Pons (tissue), 1 donor: ENCODE measurements around the gene CAPN3.
"Not testable (repeated sequence)": the region's sequence is repeated elsewhere in the genome, so short reads cannot be mapped to it uniquely, and the experiment has no call there.

Experiments
- DNase-seq: peaks from one replicate; pipeline ENCODE4 v3.0.0-alpha.2; 2016; ENCODE audit warnings: low spot score

CAPN3 gene

GRCh38 chr15:42359249-42359648 is at the start of gene CAPN3:
CAPN3 (plus strand) TSS chr15:42359501; CDS start chr15:42359806, 305 bp downstream.
- DNase-seq: no peak

- DNase-seq: no peak
Observed at GRCh38 chr15:42313463-42313862, 45.8 kb upstream of the CAPN3 start.

GRCh38 chr15:42314818-42315217 is 44.5 kb upstream of the CAPN3 start:
- DNase-seq: no peak

GRCh38 chr15:42315521-42315920 is 43.8 kb upstream of the CAPN3 start:
- no peak for DNase-seq

- not testable (repeated sequence) for DNase-seq
Observed at GRCh38 chr15:42316282-42316805, 43.0 kb upstream of the CAPN3 start.

DNA sequence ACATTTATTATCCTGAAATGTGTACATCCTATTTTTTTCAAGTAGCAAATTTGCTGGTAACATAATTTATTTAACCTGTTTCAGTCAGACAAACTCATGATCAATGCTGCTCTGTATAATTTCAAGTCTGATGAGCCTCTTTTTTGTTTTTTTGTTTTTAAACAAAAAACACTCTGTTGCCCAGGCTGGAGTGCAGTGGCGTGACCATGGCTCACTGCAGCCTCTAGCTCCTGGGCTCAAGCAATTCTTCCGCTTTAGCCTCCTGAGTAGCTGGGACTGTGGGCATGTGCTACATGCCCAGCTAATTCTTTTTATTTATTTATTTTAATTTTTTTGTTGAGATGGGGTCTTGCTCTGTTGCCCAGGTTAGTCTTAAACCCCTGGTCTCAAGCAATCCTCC is 40.1 kb upstream of the CAPN3 start:
- DNase-seq: no peak

DNA sequence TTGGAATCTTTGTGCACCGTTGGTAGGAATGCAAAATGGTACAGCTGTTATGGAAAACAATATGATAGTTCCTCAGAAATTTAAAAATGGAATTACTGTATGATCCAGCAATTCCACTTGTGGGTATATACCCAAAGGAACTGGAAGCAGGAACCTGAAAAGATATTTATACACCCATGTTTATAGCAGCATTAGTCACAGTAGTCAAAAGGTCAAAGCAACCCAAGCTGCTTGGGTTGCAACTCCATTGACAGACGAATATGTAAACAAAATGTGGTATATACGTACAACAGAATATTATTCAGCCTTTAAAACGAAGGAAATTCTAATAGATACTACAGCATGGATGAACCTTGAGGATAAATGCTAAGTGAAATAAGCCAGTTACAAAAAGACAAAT is 35.0 kb upstream of the CAPN3 start:
- DNase-seq: no peak

- peak; percentile 54 for DNase-seq
Observed at GRCh38 chr15:42329161-42329560, 30.1 kb upstream of the CAPN3 start.

DNA sequence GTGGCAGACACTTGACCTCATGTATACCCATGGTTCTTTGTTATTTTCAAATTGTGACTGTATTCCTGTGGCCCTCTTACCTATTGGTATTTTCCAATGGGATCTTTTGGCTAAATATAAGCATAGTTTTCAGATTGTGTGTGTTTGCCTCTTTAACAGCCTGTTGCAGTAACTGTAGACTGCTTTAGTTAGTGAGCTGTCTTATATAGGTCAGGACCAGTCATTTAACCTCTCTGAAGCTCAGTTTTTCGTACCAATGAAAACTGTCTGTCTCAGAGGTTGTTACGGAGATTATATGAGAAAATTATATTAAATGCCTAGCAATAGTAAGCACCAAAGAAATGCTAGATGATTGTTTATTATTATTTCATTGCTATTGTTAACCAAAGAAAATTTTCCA is 29.3 kb upstream of the CAPN3 start:
- DNase-seq: no peak

DNA sequence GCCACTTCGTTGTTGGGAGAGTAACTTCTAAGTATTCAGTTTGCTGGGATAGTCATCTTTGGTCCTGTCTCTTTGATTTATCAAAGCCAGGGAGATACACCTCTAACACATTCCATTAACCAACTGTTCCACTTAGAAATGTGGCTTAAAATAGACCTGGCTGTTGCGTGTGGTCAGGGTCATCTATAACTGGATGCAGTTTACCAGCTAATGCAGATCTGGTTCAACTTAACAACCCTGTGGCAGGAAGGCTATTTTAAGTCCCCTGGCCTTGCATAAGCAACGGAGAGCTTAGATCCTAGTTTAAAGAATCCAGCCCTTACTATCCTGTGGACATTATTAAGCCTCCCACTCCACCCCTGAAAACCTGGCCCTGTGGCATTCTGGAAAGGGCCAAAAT is 28.1 kb upstream of the CAPN3 start:
- DNase-seq: no peak

GRCh38 chr15:42332331-42332730 is 27.0 kb upstream of the CAPN3 start:
- no peak for DNase-seq

GRCh38 chr15:42335074-42335473 is 24.2 kb upstream of the CAPN3 start:
- no peak for DNase-seq

GRCh38 chr15:42336650-42337049 is 22.7 kb upstream of the CAPN3 start:
- DNase-seq: not testable (repeated sequence)

DNA sequence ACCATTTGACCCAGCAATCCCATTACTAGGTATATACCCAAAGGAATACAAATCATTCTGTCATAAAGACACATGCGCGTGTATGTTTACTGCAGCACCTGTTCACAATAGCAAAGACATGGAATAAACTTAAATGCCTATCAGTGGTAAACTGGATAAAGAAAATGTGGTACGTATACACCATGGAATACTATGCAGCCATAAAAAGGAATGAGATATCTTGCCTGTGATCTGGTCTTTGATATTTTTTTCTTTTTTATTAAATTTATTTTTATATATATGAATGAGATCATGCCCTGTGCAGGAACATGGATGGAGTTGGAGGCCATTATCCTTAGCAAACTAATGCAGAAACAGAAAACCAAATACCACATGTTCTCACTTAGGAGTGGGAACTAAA is 22.2 kb upstream of the CAPN3 start:
- DNase-seq: not testable (repeated sequence)

DNA sequence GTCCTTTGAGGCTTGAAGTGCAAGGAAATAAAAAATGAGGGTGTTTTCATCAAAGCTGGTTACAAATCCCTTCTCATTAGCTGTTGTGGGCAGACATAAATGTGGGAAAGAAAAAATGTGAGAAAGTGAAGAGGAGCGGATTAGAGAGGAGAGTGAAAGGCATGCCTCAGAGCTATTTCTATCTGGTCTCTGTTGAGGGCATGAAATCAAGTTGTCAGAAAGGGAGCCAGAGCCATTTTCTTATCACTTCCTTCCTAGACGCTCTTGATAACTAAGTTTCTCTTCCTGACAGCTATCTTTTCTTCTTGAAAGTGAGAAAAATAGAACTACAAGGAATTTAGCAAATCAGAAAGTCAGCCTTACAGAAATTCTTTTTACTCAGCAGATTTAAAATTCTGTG is 20.8 kb upstream of the CAPN3 start:
- no peak for DNase-seq

DNA sequence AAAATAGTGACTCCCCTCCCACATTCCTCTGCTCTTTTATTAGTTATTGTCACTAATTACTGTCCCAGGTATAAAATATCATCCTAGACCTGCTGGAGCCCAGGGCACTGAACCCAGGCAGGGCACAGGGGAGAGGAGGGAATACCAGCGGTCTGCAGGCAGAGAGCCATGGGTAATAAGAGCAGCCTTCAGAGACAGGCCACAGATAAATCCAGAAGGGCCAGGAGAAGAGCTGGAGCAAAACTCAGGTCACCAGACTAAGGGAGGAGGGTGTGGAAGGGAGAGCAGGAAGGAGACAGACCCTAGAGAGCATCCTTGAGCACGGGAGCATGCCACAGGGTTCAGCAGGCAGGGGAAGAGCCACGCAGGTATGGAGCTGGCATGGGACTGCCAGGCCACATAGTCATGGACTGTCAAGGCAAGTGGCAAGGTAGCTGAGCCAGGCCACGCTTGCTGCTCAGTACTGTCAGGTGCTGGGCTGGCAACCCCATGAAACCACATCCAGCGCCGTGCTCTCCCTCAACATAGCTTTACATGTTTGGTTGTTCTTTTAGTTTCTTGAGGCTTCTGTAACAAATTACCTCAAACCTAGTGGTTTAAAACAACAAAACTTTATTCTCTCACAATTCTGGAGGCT is 15.6 kb upstream of the CAPN3 start:
- no peak for DNase-seq

- DNase-seq: no peak
Observed at GRCh38 chr15:42344763-42345162, 14.5 kb upstream of the CAPN3 start.

DNA sequence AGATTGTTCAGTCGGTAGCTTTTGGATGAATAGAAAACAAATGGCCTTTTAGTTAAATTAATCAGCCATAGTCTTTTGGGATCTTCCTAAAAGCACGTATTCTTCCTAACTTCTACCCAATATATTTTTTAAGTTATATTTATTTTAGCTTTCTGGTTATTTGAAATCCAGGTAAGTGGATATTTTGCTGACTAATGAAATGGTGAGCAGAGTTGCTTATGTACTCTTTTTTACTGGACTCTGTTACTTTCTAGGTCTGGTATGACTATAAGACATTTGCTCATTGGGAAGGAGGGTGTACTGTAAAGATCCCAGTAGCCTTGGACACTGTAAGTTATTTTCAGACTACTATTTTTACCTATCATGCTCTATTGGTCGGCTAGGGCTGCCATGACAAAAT is 13.8 kb upstream of the CAPN3 start:
- DNase-seq: no peak

DNA sequence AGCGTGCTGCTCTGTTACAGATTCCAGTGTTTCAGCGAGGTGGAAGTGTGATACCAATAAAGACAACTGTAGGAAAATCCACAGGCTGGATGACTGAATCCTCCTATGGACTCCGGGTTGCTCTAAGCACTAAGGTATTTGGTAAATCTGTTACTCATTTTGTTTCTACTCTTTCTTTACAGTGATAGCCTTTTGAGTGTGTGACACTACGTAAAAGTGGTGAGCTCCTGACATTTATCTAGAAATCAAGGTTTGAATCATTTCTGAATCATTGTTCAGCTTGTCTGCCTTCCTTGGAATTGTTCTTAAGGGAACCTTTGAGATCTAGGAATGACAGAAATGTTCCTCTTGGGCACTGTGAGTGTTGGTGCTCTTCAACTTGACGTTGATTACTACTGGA is 11.2 kb upstream of the CAPN3 start:
- no peak for DNase-seq

- DNase-seq: no peak
Observed at GRCh38 chr15:42349186-42349585, 10.1 kb upstream of the CAPN3 start.

DNA sequence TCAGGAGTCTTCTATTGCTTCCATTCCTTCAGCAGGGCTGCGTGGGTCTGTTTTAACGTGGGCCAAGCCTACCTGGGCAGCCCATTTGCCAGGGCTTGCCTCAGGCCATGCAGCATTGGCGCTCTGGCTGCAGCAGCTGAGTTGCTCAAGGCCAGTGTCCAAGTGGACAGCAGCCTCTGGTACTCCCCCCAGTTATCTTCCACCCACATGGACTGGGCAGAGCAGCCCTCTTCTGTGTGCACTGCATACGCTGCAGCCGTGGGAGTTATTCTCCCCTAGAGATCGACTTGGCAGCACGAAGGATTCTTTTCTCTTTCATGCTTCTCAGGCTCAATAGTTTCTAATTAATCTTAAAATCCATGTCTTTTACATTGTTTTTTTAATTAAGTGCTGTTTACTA is 6.9 kb upstream of the CAPN3 start:
- no peak for DNase-seq

GRCh38 chr15:42353061-42353460 is 6.2 kb upstream of the CAPN3 start:
- no peak for DNase-seq

GRCh38 chr15:42354824-42355223 is 4.5 kb upstream of the CAPN3 start:
- no peak for DNase-seq

- no peak for DNase-seq
Observed at GRCh38 chr15:42355291-42355690, 4.0 kb upstream of the CAPN3 start.
